Activated CD4-positive, CD25-positive, alpha-beta regulatory T cell treated with anti-CD3 and anti-CD28 coated beads, Interleukin-2, amount 50 U/mL, for 72 hours (primary cell): ENCODE measurements around the gene KCNB1.

Experiments used
- DNase-seq: peaks from one replicate; pipeline ENCODE4 v3.0.0; 2021

KCNB1 gene

GRCh38 chr20:49468412-49468811, 14.1 kb downstream of the KCNB1 start:
- DNase-seq, result no peak

- DNase-seq, result no peak
Measured at GRCh38 chr20:49466114-49466912, 16.2 kb downstream of the KCNB1 start.

- no peak for DNase-seq
Measured at GRCh38 chr20:49464556-49464955, 17.9 kb downstream of the KCNB1 start.

- DNase-seq, result no peak
Measured at GRCh38 chr20:49462626-49463025, 19.8 kb downstream of the KCNB1 start.

GRCh38 chr20:49461894-49462620, 20.4 kb downstream of the KCNB1 start:
- DNase-seq, result no peak

- DNase-seq, result no peak
Measured at GRCh38 chr20:49460916-49461315, 21.6 kb downstream of the KCNB1 start.

GRCh38 chr20:49460131-49460530, 22.3 kb downstream of the KCNB1 start:
- DNase-seq, result no peak

GRCh38 chr20:49459684-49460083, 22.8 kb downstream of the KCNB1 start:
- no peak for DNase-seq

- DNase-seq, result no peak
Measured at GRCh38 chr20:49457444-49457843, 25.0 kb downstream of the KCNB1 start.

GRCh38 chr20:49456646-49457045, 25.8 kb downstream of the KCNB1 start:
- no peak for DNase-seq

GRCh38 chr20:49455691-49456090, 26.8 kb downstream of the KCNB1 start:
- no peak for DNase-seq

GRCh38 chr20:49452011-49452482, 30.4 kb downstream of the KCNB1 start:
- DNase-seq, result no peak

- no peak for DNase-seq
Measured at GRCh38 chr20:49450281-49450721, 32.2 kb downstream of the KCNB1 start.

GRCh38 chr20:49448917-49449316, 33.6 kb downstream of the KCNB1 start:
- no peak for DNase-seq

GRCh38 chr20:49447946-49448809, 34.3 kb downstream of the KCNB1 start:
- DNase-seq, result no peak

GRCh38 chr20:49447364-49447763, 35.1 kb downstream of the KCNB1 start:
- no peak for DNase-seq

GRCh38 chr20:49446808-49447207, 35.7 kb downstream of the KCNB1 start:
- no peak for DNase-seq

- no peak for DNase-seq
Measured at GRCh38 chr20:49446080-49446479, 36.4 kb downstream of the KCNB1 start.

GRCh38 chr20:49445176-49445575, 37.3 kb downstream of the KCNB1 start:
- DNase-seq, result no peak

GRCh38 chr20:49444553-49444990, 37.9 kb downstream of the KCNB1 start:
- DNase-seq, result no peak

GRCh38 chr20:49437057-49437456, 45.4 kb downstream of the KCNB1 start:
- DNase-seq, result no peak

GRCh38 chr20:49435639-49436038, 46.8 kb downstream of the KCNB1 start:
- no peak for DNase-seq

GRCh38 chr20:49433333-49433732, 49.1 kb downstream of the KCNB1 start:
- no peak for DNase-seq
